Peyer's patch (tissue), 4 donors: ENCODE results near the gene USH2A. TPM values are rescaled to one million over a fixed set of nuclear protein-coding genes. Genes with fewer than 3 reads are reported as not detected.

ENCODE experiments used
- DNase-seq, 3 donors: peaks; one replicate each; pipeline ENCODE4 v3.0.0-alpha.2; 2017 to 2019
- H3K27ac ChIP-seq, 4 donors: fragments of 200-600 bp; sonication (generic); one replicate each; pipeline ENCODE4 v1.5.1; 2016 to 2019
- H3K27me3 ChIP-seq, 2 donors: fragments of 200-600 bp; sonication (generic); one replicate each; pipeline ENCODE4 v1.5.1; 2019
- H3K36me3 ChIP-seq, 3 donors: fragments of 200-600 bp; sonication (generic); one replicate each; pipeline ENCODE4 v1.5.1; 2016 to 2019
- H3K4me1 ChIP-seq, 4 donors: fragments of 200-600 bp; sonication (generic); one replicate each; pipeline ENCODE4 v1.5.1; 2016 to 2019
- H3K4me3 ChIP-seq, 4 donors: fragments of 200-600 bp; sonication (generic); 1 replicate in 3 of 4; 2 replicates in 1 of 4; pipeline ENCODE4 v1.5.1; 2016 to 2019; ENCODE audit warnings: mild to moderate bottlenecking in 1 of 4
- H3K9me3 ChIP-seq, 4 donors: fragments of 200-600 bp; sonication (generic); one replicate each; pipeline ENCODE4 v1.5.1; 2016 to 2019; ENCODE audit warnings: mild to moderate bottlenecking in 1 of 4
- CTCF ChIP-seq, 6 experiments: fragments of 450-650 bp in 4 of 6; fragments of 200-600 bp in 2 of 6; sonication (generic) in 1 of 6; IDR thresholded peaks; one replicate each; pipeline ENCODE4 v1.5.1; 2017 to 2019; ENCODE audit warnings: antibody characterized with exemption in 6 of 6, mild to moderate bottlenecking in 3 of 6, moderate library complexity in 1 of 6
- POLR2A ChIP-seq, 2 donors: fragments of 450-650 bp; IDR thresholded peaks; one replicate each; pipeline ENCODE4 v1.5.1; 2017; ENCODE audit warnings: antibody characterized with exemption in 2 of 2, mild to moderate bottlenecking in 2 of 2, moderate library complexity in 2 of 2
- total RNA-seq, 4 donors: library from RNA; depleted of rRNA; stranded (reverse); fragments of >200 nt; gene quantifications; one replicate each; pipeline ENCODE4 v1.1.0, GENCODE V29; 2016

The USH2A gene
- total RNA-seq, 4 donors from 2014 or later: not detected

- Histone ChIP-seq H3K4me1 (no peaks in the 10 kb centered on the region), H3K27ac (no peak overlapping the region), H3K36me3 (no peaks in the 10 kb centered on the region), H3K4me3 (no peak overlapping the region), H3K9me3 (no peaks in the 10 kb centered on the region), H3K27me3 (no peaks in the 10 kb centered on the region)
- TF ChIP-seq CTCF (IDR thresholded peaks at IDR 0.05): no peak
- TF ChIP-seq POLR2A (IDR thresholded peaks at IDR 0.05): no peak
- no peak for DNase-seq
Observed at GRCh38 chr1:216238844-216239243, 184.4 kb downstream of the USH2A start.

- H3K4me3 ChIP-seq: no peak overlapping the region
- no peaks in the 10 kb centered on the region for H3K4me1 ChIP-seq
- H3K36me3 ChIP-seq: no peaks in the 10 kb centered on the region
- no peaks in the 10 kb centered on the region for H3K9me3 ChIP-seq
- no peak for TF ChIP-seq POLR2A (IDR thresholded peaks at IDR 0.05)
- H3K27me3 ChIP-seq: no peaks in the 10 kb centered on the region
- H3K27ac ChIP-seq: no peak overlapping the region
- DNase-seq: no peak
Observed at GRCh38 chr1:216237927-216238542, 185.2 kb downstream of the USH2A start.

- TF ChIP-seq POLR2A (IDR thresholded peaks at IDR 0.05) (no peak), CTCF (IDR thresholded peaks at IDR 0.05) (no peak)
- DNase-seq: no peak
- Histone ChIP-seq H3K27ac (no peak overlapping the region), H3K4me3 (no peak overlapping the region), H3K27me3 (no peaks in the 10 kb centered on the region), H3K36me3 (no peaks in the 10 kb centered on the region), H3K9me3 (no peaks in the 10 kb centered on the region), H3K4me1 (peaks cover 0 to 6% (median 0%) of the 10 kb centered on the region in 4 donors)
Observed at GRCh38 chr1:216224233-216224632, 199.0 kb downstream of the USH2A start.

- no peak for TF ChIP-seq CTCF (IDR thresholded peaks at IDR 0.05)
- no peak for TF ChIP-seq POLR2A (IDR thresholded peaks at IDR 0.05)
- peaks cover 0 to 6% (median 0%) of the 10 kb centered on the region in 4 donors for H3K4me1 ChIP-seq
- H3K27ac ChIP-seq: no peak overlapping the region
- H3K4me3 ChIP-seq: no peak overlapping the region
- H3K27me3 ChIP-seq: no peaks in the 10 kb centered on the region
- H3K9me3 ChIP-seq: no peaks in the 10 kb centered on the region
- H3K36me3 ChIP-seq: no peaks in the 10 kb centered on the region
- no peak for DNase-seq
Observed at GRCh38 chr1:216223486-216223885, 199.8 kb downstream of the USH2A start.

- DNase-seq: no peak
- Histone ChIP-seq H3K36me3 (no peaks in the 10 kb centered on the region), H3K4me3 (no peak overlapping the region), H3K9me3 (no peaks in the 10 kb centered on the region), H3K4me1 (peaks cover 0 to 6% (median 0%) of the 10 kb centered on the region in 4 donors), H3K27me3 (no peaks in the 10 kb centered on the region), H3K27ac (no peak overlapping the region)
- TF ChIP-seq POLR2A (IDR thresholded peaks at IDR 0.05): no peak
- no peak for TF ChIP-seq CTCF (IDR thresholded peaks at IDR 0.05)
Observed at GRCh38 chr1:216222288-216222687, 201.0 kb downstream of the USH2A start.

GRCh38 chr1:216221260-216221700, 202.0 kb downstream of the USH2A start:
- TF ChIP-seq CTCF (IDR thresholded peaks at IDR 0.05) (peak in 4 of 6 experiments; percentile 44 to 55 (median 50)), POLR2A (IDR thresholded peaks at IDR 0.05) (no peak)
- H3K4me1 ChIP-seq: peaks cover 0 to 6% (median 0%) of the 10 kb centered on the region in 4 donors
- no peaks in the 10 kb centered on the region for H3K36me3 ChIP-seq
- no peaks in the 10 kb centered on the region for H3K9me3 ChIP-seq
- peak in 1 of 3 donors; percentile 49 for DNase-seq
- peak overlapping the region in 2 of 4 donors; percentile 37 to 39 for H3K4me3 ChIP-seq
- H3K27ac ChIP-seq: no peak overlapping the region
- H3K27me3 ChIP-seq: no peaks in the 10 kb centered on the region
